HFFc6 (cell line): ENCODE data around the gene TSPAN12. TPM values are rescaled to one million over a fixed set of nuclear protein-coding genes. Genes with fewer than 3 reads are reported as not detected.

Experiments
- DNase-seq: peaks from one replicate; pipeline ENCODE4 v3.0.0-alpha.2; 2018
- H3K27ac Mint-ChIP-seq: 2 replicates; pipeline ENCODE4 v1.8.0; 2020; ENCODE audit warnings: mild to moderate bottlenecking, mixed read lengths
- H3K27me3 Mint-ChIP-seq: 2 replicates; pipeline ENCODE4 v1.8.0; 2021; ENCODE audit warnings: mild to moderate bottlenecking, moderate library complexity, mixed read lengths; ENCODE audit not compliant: insufficient read depth
- H3K36me3 Mint-ChIP-seq: 2 replicates; pipeline ENCODE4 v1.8.0; 2021; ENCODE audit warnings: low read depth, mixed read lengths
- H3K4me1 Mint-ChIP-seq: 2 replicates; pipeline ENCODE4 v1.8.0; 2020; ENCODE audit warnings: low read depth, mixed read lengths
- H3K4me3 Mint-ChIP-seq: 2 replicates; pipeline ENCODE4 v1.8.0; 2020; ENCODE audit warnings: mild to moderate bottlenecking, moderate library complexity, mixed read lengths
- H3K9me3 Mint-ChIP-seq: 2 replicates; pipeline ENCODE4 v1.8.0; 2020; ENCODE audit warnings: mild to moderate bottlenecking, mixed read lengths
- total RNA-seq, 6 experiments: library from RNA; stranded (reverse); fragmentation: NEBNext Ultra II Directional; extraction: Animal tissue kit (Norgen Biotek cat#: 25700); gene quantifications; 2 replicates in 1 of 6; 3 replicates in 5 of 6; pipeline ENCODE4 v1.2.3, GENCODE V29; 2021
- TF ChIP-seq, protein P1 (sequence below): fragments of 200-600 bp; sonication (generic); IDR thresholded peaks from 2 replicates; pipeline ENCODE4 v1.5.0; 2021; ENCODE audit warnings: antibody characterized with exemption, mild to moderate bottlenecking

TSPAN12 gene
- total RNA-seq, 6 experiments from 2014 or later = 0.21 to 0.51 (median 0.40) TPM

DNA sequence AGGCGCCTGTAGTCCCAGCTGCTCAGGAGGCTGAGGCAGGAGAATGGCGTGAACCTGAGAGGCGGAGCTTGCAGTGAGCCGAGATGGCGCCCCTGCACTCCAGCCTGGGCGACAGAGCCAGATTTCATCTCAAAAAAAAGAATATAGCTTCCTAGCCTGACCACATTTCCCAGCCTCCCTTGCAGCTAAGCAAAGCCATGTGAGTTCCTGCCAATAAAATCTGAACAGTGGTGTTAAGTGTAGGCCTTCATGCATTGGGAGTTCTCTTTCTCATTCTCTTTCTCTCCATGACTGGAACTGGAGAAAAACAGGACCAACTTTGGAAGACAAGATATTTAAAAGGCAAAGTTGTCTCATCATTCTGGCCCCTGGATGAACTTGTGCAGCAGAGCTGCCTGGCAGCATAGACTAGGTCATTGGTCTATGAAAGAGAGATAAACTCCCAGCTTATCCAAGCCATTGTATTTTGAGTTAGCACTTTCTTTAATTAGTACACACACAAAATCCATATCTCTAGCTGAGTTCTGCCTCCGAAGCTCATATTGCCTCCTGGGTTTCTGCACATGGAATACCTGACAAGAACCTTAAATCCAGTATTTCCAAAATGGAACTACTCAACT, 60.8 kb downstream of the TSPAN12 start:
- H3K4me1 Mint-ChIP-seq = peaks cover 6% of the 10 kb centered on the region
- peaks cover 1% of the 10 kb centered on the region; the same call in 1 of the 2 replicates for H3K27me3 Mint-ChIP-seq
- no peak overlapping the region for H3K27ac Mint-ChIP-seq
- H3K36me3 Mint-ChIP-seq = no peaks in the 10 kb centered on the region
- TF ChIP-seq, protein P1, sequence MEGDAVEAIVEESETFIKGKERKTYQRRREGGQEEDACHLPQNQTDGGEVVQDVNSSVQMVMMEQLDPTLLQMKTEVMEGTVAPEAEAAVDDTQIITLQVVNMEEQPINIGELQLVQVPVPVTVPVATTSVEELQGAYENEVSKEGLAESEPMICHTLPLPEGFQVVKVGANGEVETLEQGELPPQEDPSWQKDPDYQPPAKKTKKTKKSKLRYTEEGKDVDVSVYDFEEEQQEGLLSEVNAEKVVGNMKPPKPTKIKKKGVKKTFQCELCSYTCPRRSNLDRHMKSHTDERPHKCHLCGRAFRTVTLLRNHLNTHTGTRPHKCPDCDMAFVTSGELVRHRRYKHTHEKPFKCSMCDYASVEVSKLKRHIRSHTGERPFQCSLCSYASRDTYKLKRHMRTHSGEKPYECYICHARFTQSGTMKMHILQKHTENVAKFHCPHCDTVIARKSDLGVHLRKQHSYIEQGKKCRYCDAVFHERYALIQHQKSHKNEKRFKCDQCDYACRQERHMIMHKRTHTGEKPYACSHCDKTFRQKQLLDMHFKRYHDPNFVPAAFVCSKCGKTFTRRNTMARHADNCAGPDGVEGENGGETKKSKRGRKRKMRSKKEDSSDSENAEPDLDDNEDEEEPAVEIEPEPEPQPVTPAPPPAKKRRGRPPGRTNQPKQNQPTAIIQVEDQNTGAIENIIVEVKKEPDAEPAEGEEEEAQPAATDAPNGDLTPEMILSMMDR = no peak
- no peaks in the 10 kb centered on the region for H3K9me3 Mint-ChIP-seq
- DNase-seq = no peak
- H3K4me3 Mint-ChIP-seq = no peak overlapping the region

- TF ChIP-seq, protein P1 = no peak
- no peak overlapping the region for H3K27ac Mint-ChIP-seq
- no peak for DNase-seq
- peaks cover 6% of the 10 kb centered on the region for H3K4me1 Mint-ChIP-seq
- no peaks in the 10 kb centered on the region for H3K36me3 Mint-ChIP-seq
- H3K4me3 Mint-ChIP-seq = no peak overlapping the region; the same call in 1 of the 2 replicates
- H3K27me3 Mint-ChIP-seq = peaks cover 4% of the 10 kb centered on the region
- no peaks in the 10 kb centered on the region for H3K9me3 Mint-ChIP-seq
Observed at GRCh38 chr7:120794106-120794729, 63.7 kb downstream of the TSPAN12 start.

- TF ChIP-seq, protein P1 = no peak
- Mint-ChIP-seq H3K36me3 (no peaks in the 10 kb centered on the region), H3K4me3 (no peak overlapping the region), H3K4me1 (peaks cover 6% of the 10 kb centered on the region), H3K27ac (no peak overlapping the region), H3K27me3 (peaks cover 2% of the 10 kb centered on the region), H3K9me3 (no peaks in the 10 kb centered on the region)
- no peak for DNase-seq
Observed at GRCh38 chr7:120793213-120793936, 64.6 kb downstream of the TSPAN12 start.

DNA sequence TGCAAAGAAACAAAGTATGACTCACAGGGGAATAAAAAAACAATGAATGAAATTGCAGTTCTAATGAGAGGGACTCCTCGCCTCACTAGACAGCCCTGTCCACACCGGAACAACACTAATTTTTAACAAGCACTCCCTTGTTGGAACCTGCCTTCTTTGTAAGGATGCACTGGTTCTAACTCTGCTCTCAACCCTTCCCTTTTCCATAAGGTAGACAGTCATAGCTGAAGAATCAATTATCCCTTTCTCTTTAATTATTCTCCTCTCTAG, 65.1 kb downstream of the TSPAN12 start:
- H3K9me3 Mint-ChIP-seq = no peaks in the 10 kb centered on the region
- H3K4me1 Mint-ChIP-seq = peaks cover 6% of the 10 kb centered on the region
- H3K27ac Mint-ChIP-seq = no peak overlapping the region
- H3K27me3 Mint-ChIP-seq = peaks cover 2% of the 10 kb centered on the region
- no peak for DNase-seq
- no peaks in the 10 kb centered on the region for H3K36me3 Mint-ChIP-seq
- no peak overlapping the region for H3K4me3 Mint-ChIP-seq
- TF ChIP-seq, protein P1 = no peak

DNA sequence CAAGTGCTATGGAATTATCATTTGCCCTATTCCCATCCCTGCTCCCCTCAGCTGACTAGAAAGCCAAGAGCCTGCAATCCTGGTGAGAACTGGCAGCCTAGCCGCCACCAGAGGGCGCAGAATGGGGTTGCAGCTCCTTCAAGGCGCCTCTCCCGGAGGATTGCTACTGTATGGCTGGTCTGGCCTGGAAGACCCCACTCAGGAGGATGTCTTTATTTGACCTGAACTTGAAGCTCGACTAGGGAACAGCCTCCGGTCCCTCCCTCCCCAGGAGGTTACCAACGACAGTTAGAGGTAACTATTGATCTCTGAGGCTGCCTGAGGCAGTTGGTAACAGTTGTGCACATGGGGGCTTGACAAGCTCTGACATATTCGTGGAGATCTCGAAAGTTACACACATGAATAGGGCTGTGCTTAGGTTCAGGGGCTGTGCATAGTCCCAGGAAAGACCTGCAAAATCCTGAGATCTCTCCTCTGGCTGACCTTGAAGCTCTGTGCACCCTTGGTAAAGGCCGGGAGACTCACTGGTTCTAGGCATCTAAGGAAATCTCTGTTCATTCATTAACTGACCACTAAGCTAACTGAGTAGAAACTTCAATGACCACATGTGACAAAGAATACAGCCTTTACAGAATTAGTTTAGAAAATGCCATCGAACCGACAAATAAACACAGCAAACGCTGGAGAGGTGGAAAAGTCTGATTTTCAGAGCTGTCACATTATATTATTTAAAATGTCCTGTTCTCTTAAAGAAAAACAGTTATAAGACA, 65.7 kb downstream of the TSPAN12 start:
- H3K4me3 Mint-ChIP-seq = no peak overlapping the region
- peaks cover 6% of the 10 kb centered on the region for H3K4me1 Mint-ChIP-seq

More for the DNA sequence above, 65.7 kb downstream of the TSPAN12 start:
- Mint-ChIP-seq H3K27ac (no peak overlapping the region), H3K36me3 (no peaks in the 10 kb centered on the region), H3K9me3 (no peaks in the 10 kb centered on the region), H3K27me3 (peaks cover 2% of the 10 kb centered on the region)
- TF ChIP-seq, protein P1 = peak; percentile 93
- DNase-seq = peak; percentile 54
